HepG2 (cell line): ENCODE data around the gene HDAC3. TPM values are rescaled to one million over a fixed set of nuclear protein-coding genes. Genes with fewer than 3 reads are reported as not detected.

Experiments used
- ARNT2 ChIP-seq: sonication (generic); formaldehyde crosslinking; IDR thresholded peaks from 2 replicates; pipeline ENCODE4 v1.8.0; 2022; ENCODE audit warnings: mild to moderate bottlenecking, low read depth, missing genetic modification reagents, moderate library complexity
- CAMTA2 ChIP-seq: sonication (generic); formaldehyde crosslinking; IDR thresholded peaks from 2 replicates; pipeline ENCODE4 v1.4.0; 2020; ENCODE audit warnings: mild to moderate bottlenecking, missing genetic modification reagents, borderline replicate concordance
- EZH2 ChIP-seq: conservative IDR thresholded peaks from 2 replicates; pipeline ENCODE4 v1.6.1; 2012; ENCODE audit warnings: mild to moderate bottlenecking, low read depth, low read length, moderate library complexity
- FOXK1 ChIP-seq: sonication (generic); formaldehyde crosslinking; IDR thresholded peaks from 2 replicates; pipeline ENCODE4 v1.4.0; 2020; ENCODE audit warnings: low read depth, missing genetic modification reagents, borderline replicate concordance
- KDM2A ChIP-seq: sonication (generic); formaldehyde crosslinking; IDR thresholded peaks from 2 replicates; pipeline ENCODE4 v1.4.0; 2020; ENCODE audit warnings: low read depth, missing genetic modification reagents, borderline replicate concordance
- NFIB ChIP-seq: sonication (generic); formaldehyde crosslinking; IDR thresholded peaks from 2 replicates; pipeline ENCODE4 v1.9.0; 2021; ENCODE audit warnings: missing genetic modification reagents, mild to moderate bottlenecking, borderline replicate concordance
- NR3C1 ChIP-seq: sonication (generic); formaldehyde crosslinking; IDR thresholded peaks from 2 replicates; pipeline ENCODE4 v1.4.0; 2020; ENCODE audit warnings: missing genetic modification reagents
- PCBP1 ChIP-seq: fragments of 200-400 bp; formaldehyde crosslinking; IDR thresholded peaks from 2 replicates; pipeline ENCODE4 v1.6.1; 2017; ENCODE audit warnings: mild to moderate bottlenecking, low read depth, low read length, borderline replicate concordance
- PCBP2 ChIP-seq: fragments of 200-400 bp; formaldehyde crosslinking; optimal IDR thresholded peaks from 2 replicates; pipeline ENCODE3; 2018; ENCODE audit warnings: low read length, low read depth; ENCODE audit not compliant: poor library complexity, severe bottlenecking
- SIN3B ChIP-seq: fragments of 150-350 bp; IDR thresholded peaks from 2 replicates; pipeline ENCODE4 v1.6.1; 2014; ENCODE audit warnings: low read length
- SRF ChIP-seq: IDR thresholded peaks from 2 replicates; pipeline ENCODE4 v1.6.1; 2011; ENCODE audit warnings: mild to moderate bottlenecking, low read depth, low read length, moderate library complexity
- TRIM24 ChIP-seq: sonication (generic); formaldehyde crosslinking; IDR thresholded peaks from 2 replicates; pipeline ENCODE4 v1.8.0; 2022; ENCODE audit warnings: mild to moderate bottlenecking, missing genetic modification reagents
- U2AF2 ChIP-seq: fragments of 200-400 bp; formaldehyde crosslinking; IDR thresholded peaks from 2 replicates; pipeline ENCODE4 v1.6.1; 2017; ENCODE audit warnings: low read depth, mild to moderate bottlenecking, low read length
- polyA plus RNA-seq, 8 experiments: library from polyadenylated mRNA; depleted of rRNA in 3 of 8; stranded (reverse) in 7 of 8; unstranded in 1 of 8; fragments of >200 nt; fragmentation: Illumina TruSeq in 4 of 8; extraction: Trizol in 4 of 8; gene quantifications; 2 replicates each; pipeline versions ENCODE4 v1.2.1 to v1.2.3, GENCODE V29; 2011 to 2016; ENCODE audit warnings: low read depth in 4 of 8, missing spikeins in 1 of 8, mixed read lengths in 1 of 8; ENCODE audit not compliant: insufficient read depth in 1 of 8
- total RNA-seq, 5 experiments: library from RNA; depleted of rRNA; stranded (reverse); fragments of >200 nt; fragmentation: Illumina TruSeq; extraction: Trizol; gene quantifications; 2 replicates each; pipeline ENCODE4 v1.2.3, GENCODE V29; 2016; ENCODE audit warnings: low read depth in 1 of 5
- TF ChIP-seq, protein P1 (sequence below): sonication (generic); formaldehyde crosslinking; IDR thresholded peaks from one replicate; pipeline ENCODE4 v1.5.1; 2020; ENCODE audit warnings: mild to moderate bottlenecking, missing genetic modification reagents; ENCODE audit errors: not compliant biosample characterization
- TF ChIP-seq, protein P2 (sequence below): sonication (generic); formaldehyde crosslinking; IDR thresholded peaks from 2 replicates; pipeline ENCODE4 v1.5.1; 2020; ENCODE audit warnings: missing genetic modification reagents, mild to moderate bottlenecking, borderline replicate concordance
- TF ChIP-seq, protein P3 (sequence below): IDR thresholded peaks from 2 replicates; pipeline ENCODE4 v1.6.1; 2016; ENCODE audit warnings: low read depth, borderline replicate concordance
- TF ChIP-seq, protein P4 (sequence below): IDR thresholded peaks from 2 replicates; pipeline ENCODE4 v1.6.1; 2018; ENCODE audit warnings: missing genetic modification reagents

The HDAC3 gene
- total and polyA plus RNA-seq, 2 of the 13 experiments (the other 11 are each of a cell fraction or from before 2014, with no cell fraction given), result 84.0 to 94.1 TPM

DNA sequence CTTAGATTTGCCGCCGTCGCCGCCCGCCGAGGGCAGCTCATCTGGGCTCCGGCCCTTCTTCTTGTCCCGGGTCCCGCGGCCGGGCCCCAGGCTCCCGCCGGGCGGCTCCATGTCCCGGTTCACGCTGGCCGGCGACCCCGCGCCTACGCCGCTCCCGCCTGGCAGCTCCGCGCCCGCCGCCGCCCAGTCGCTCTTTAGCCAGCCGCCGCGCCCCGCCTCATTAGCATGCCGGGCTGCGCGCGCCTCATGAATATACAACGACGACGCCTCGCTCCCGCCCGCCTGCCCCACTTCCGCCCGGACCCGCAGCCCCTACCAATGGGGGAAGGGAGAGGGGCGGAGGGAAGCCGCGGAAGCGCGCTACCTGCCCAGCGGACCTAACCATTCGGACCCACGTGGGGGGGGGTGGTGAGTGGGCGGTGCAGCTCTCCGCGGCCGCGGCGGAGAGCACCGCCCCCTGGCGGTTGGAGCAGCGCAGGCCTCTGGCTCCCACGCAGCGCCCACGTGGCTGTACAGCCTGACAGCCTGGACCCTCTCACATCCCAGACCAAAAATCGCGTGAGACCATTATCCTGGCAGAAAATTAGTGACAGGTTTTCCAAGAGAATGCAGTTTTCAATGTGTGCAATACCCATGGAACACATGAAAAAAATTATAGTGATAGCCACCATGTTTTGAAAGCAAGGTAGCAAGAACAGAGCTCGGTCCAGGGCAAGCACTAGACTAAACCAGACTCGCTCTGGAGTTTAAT lies 17.7 kb downstream of the HDAC3 start, which contains the start of gene DIAPH1 (continued):
- no peak for TF ChIP-seq PCBP2
- TF ChIP-seq KDM2A, result peak; percentile 96
- TF ChIP-seq, protein P1, sequence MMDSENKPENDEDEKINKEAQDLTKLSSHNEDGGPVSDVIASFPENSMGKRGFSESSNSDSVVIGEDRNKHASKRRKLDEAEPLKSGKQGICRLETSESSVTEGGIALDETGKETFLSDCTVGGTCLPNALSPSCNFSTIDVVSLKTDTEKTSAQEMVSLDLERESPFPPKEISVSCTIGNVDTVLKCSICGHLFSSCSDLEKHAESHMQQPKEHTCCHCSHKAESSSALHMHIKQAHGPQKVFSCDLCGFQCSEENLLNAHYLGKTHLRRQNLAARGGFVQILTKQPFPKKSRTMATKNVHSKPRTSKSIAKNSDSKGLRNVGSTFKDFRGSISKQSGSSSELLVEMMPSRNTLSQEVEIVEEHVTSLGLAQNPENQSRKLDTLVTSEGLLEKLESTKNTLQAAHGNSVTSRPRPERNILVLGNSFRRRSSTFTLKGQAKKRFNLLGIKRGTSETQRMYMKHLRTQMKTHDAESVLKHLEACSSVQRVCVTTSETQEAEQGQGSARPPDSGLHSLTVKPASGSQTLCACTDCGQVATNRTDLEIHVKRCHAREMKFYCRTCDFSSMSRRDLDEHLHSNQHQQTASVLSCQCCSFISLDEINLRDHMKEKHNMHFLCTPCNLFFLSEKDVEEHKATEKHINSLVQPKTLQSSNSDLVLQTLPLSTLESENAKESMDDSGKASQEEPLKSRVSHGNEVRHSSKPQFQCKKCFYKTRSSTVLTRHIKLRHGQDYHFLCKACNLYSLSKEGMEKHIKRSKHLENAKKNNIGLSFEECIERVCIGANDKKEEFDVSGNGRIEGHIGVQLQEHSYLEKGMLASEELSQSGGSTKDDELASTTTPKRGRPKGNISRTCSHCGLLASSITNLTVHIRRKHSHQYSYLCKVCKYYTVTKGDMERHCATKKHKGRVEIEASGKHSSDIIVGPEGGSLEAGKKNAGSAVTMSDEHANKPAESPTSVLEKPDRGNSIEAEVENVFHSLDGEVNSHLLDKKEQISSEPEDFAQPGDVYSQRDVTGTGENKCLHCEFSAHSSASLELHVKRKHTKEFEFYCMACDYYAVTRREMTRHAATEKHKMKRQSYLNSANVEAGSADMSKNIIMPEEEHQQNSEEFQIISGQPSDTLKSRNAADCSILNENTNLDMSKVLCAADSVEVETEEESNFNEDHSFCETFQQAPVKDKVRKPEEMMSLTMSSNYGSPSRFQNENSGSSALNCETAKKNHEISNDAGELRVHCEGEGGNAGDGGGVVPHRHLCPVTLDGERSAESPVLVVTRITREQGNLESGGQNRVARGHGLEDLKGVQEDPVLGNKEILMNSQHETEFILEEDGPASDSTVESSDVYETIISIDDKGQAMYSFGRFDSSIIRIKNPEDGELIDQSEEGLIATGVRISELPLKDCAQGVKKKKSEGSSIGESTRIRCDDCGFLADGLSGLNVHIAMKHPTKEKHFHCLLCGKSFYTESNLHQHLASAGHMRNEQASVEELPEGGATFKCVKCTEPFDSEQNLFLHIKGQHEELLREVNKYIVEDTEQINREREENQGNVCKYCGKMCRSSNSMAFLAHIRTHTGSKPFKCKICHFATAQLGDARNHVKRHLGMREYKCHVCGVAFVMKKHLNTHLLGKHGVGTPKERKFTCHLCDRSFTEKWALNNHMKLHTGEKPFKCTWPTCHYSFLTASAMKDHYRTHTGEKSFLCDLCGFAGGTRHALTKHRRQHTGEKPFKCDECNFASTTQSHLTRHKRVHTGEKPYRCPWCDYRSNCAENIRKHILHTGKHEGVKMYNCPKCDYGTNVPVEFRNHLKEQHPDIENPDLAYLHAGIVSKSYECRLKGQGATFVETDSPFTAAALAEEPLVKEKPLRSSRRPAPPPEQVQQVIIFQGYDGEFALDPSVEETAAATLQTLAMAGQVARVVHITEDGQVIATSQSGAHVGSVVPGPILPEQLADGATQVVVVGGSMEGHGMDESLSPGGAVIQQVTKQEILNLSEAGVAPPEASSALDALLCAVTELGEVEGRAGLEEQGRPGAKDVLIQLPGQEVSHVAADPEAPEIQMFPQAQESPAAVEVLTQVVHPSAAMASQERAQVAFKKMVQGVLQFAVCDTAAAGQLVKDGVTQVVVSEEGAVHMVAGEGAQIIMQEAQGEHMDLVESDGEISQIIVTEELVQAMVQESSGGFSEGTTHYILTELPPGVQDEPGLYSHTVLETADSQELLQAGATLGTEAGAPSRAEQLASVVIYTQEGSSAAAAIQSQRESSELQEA (CRISPR knock-in tag), result no peak
- 0 out of 2 replicates have a peak, but pooled peaks have one; percentile 43 for TF ChIP-seq SIN3B
- TF ChIP-seq EZH2, result no peak
- TF ChIP-seq U2AF2, result no peak
- TF ChIP-seq NFIB (CRISPR knock-in tag), result no peak
- peak; percentile 82; the same call in 1 of the 2 replicates for TF ChIP-seq ARNT2
- 0 out of 2 replicates have a peak, but pooled peaks have one; percentile 46 for TF ChIP-seq PCBP1
- no peak for TF ChIP-seq CAMTA2
- no peak for TF ChIP-seq NR3C1 (CRISPR knock-in tag)
- TF ChIP-seq, protein P2, sequence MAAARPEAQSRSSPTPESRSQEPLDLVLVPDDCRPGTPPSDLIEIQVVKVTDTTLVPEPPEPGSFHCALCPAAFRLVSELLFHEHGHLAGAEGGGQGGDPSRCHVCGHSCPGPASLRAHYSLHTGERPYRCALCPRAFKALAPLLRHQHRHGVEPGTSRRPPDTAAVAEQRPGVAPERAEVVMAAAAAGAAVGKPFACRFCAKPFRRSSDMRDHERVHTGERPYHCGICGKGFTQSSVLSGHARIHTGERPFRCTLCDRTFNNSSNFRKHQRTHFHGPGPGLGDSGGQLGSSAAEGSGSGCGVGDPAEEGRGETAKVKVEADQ (CRISPR knock-in tag), result no peak
- TF ChIP-seq, protein P3, sequence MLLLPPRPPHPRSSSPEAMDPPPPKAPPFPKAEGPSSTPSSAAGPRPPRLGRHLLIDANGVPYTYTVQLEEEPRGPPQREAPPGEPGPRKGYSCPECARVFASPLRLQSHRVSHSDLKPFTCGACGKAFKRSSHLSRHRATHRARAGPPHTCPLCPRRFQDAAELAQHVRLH (CRISPR knock-in tag), result peak; percentile 79; the same call in 1 of the 2 replicates
- TF ChIP-seq, protein P4, sequence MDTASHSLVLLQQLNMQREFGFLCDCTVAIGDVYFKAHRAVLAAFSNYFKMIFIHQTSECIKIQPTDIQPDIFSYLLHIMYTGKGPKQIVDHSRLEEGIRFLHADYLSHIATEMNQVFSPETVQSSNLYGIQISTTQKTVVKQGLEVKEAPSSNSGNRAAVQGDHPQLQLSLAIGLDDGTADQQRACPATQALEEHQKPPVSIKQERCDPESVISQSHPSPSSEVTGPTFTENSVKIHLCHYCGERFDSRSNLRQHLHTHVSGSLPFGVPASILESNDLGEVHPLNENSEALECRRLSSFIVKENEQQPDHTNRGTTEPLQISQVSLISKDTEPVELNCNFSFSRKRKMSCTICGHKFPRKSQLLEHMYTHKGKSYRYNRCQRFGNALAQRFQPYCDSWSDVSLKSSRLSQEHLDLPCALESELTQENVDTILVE (CRISPR knock-in tag), result peak; percentile 57; the same call in 1 of the 2 replicates
- no peak for TF ChIP-seq TRIM24 (CRISPR knock-in tag)
- TF ChIP-seq SRF, result no peak
- peak; percentile 25; the same call in 1 of the 2 replicates for TF ChIP-seq FOXK1 (CRISPR knock-in tag)
